HG03097 (cell line): ENCODE measurements around the gene TBC1D16.

Source experiments
- ATAC-seq: cut with Tn5 transposase; IDR thresholded peaks from one replicate; pipeline ENCODE4 v1.9.1; 2021; ENCODE audit not compliant: unreplicated experiment, low FRiP score

Gene TBC1D16

DNA sequence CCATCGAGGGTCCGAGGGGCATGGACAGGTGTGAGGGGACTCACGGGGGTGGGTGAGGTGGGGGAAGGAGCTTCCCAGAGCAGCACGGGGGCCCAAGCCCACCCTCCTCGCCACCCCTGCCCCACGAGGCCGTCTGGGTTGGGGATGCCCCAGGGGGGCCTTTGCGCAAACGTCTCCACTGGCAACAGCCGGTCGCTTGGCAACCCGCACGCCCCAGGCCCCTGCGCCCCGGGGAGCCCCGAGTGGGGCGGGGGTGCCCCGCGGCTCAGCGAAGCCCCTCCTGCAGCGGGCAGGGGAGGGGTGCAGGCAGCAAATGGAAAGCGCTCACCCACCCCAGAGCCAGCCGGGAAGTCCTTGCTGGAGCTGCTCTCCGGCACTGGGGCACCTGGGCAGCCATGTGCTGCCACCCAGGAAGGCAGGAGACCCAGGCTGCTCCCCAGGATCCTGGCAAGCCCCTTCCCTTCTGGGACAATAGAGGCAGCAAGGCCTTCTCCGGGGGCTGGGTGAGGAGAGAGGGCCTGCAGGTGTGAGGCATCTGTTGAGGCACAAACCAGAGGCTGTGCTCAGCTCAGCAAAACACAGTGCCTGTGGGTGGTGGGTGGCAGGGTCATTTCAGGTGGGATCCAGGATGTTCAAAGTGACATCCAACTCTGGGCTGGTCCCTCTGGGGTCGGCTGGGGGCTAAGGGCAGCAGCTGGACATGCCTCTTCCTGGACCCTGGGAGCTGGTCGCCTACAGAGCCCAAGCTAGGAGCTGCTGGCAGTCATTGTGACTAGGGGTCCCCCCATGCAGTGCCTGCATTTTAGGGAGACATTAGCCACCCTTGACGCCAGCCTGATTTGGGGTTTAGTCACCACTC lies 115.6 kb downstream of the TBC1D16 start:
- ATAC-seq, result no peak

DNA sequence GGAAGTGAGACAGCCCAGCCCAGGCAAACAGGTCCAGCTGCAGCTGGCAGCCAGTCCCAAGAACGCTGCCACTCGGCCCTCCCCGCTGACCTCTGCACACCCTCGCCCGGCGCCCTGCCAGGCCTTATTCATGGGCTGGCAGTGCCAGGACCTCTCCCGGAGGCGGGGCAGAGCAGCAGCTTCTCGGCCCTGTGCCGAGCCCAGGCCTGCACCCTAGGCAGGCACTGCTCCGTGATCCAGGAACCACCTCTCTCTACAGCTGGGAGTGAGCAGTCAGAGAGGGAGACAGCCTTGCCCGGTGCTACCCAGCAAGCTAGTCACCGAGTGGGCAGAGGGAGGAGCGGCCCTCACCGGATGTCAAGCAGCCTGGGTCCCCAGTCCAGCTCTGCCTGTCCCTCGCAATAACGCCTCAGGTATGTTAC lies 116.5 kb downstream of the TBC1D16 start:
- ATAC-seq, result no peak

DNA sequence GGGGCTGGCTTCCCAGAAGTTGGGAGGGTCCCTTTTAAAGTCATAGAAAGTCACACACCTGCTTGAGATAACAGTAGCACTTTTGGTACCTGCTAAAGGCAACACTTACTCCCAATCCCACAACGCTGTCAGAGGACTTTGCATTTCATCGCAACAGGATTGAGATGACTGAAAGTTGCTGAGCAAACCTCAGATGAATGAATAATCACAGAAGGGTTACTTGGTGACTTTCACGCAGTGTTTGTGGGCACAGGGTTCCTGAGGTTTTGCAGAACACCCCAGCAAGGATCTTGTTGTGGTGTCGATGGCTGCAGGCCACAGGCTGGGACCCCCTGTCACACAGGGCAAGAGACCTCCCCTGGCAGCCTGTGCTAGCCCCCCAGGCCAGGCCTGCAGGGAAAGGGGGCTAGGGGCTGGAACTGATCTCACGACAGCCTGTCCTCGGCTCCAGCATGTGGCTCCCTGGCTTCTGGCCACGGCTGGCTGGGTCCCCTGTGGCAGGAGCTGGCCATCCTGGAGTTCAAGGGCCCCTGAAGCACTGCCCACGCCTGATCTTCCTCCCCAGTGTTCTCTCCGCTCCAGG lies 117.0 kb downstream of the TBC1D16 start:
- ATAC-seq, result no peak

DNA sequence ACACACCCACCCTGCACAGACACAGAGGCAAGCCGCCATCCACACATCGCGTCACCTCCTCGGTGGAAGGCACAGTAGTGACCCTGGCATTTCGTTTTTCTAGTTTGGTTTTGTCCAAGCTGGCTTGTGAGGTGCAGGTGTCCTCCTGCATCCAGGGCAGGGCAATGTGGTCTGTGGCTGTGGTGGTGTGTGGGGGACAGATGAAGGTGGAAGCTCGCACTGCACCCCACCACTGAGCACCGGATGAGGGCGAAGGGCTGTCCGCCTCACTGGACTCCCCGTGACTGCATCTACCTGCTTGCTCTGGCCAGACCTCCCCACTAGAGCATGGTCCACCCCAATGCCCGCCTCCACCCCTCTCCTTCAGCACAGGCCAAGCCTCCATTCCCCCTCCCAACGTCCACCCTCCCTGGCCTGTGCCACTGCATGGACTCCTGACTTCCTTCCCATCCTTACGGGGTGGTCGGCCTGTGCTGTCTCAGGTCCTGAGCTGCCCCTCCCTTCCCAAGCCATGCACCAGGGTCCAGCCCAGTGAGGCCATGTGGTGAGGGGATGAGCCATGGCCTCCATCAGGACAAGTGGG lies 117.7 kb downstream of the TBC1D16 start:
- ATAC-seq, result no peak

DNA sequence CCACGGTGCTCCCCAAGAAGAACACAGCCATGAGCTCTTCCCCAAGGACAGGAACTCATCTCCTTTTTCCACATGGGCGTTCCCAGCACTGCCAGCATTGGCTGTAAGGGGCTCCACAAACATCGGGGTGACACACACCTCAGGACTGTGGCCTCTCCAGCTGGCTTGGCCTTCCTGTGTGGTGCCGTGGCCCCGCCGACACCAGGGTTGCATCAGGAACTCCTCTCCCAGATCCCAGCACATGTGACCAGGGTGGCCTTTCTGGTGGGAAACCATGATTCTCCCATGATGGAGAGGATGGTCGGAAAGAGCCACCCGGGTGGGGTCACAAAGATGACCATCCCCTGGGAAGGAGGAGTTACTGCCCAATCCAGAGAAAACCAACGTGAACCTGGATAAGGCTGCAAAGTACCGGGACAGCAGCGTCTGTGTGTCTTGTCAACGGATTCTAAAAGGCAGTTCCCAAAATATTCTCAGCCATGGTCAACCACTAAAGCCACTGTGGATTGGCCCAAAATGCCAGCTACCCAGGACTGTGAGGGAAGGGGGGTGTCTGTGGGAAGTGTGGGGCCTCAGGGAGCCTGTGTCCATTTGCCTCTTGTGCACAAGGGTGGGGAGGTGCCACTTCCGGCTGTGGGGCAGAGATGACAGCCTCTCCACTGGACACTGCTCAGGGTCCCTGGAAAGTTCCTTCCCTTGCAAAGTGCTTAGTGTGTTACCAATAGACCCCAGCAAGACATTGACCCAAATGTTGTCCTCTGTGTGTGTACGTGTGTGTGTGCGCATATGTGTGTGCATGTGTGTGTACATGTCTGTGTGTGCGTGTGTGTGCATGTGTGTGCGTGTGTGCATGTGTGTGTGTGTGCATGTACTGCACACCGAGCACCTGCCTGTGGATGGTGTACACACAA lies 118.4 kb downstream of the TBC1D16 start:
- ATAC-seq, result no peak

DNA sequence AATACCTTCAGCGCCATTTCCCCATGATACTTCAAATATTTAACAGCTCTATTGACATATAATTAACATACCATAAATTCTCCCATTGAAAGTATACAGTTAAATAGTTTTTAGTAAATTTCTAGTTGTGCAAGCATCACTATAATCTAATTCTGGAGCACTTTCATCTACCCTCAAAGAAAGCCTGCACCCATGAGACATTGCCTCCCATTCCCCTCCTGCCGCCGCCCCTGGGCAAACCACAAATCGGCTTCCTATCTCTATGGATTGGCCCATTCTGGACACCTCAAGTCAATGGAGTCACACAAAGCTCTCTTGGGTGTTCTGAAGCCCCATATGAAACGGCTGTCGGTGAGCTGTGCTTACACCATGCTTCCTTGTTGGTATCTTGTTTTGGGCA lies 119.2 kb downstream of the TBC1D16 start:
- no peak for ATAC-seq

DNA sequence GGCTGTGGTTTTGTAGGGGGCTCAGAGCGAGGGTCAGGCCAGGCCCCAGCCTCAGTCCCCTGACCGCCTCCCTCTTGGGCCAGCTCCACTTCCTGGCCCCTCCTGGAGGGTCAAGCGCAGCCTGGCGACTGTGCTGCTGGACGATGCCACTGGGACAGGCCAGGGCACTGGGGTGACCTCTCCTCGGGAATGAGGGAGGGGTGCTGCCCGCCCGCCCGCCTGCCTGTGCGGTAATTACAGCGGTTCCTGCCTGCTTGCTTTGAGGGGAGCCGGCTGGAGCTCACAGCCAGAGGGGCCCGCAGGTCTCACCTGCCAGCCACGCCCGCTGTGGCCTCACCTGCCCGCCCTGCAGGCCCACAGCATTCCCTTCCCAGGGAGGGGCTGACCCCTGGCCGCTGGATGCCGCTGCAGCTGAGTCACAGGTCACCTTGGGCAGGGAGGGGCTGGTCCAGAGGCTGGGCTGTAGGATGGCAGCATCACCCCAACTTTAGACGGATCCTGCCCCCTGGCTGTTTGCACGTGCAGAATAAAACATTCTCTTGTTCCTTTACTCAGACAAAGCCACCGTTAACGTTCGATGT lies 119.7 kb downstream of the TBC1D16 start:
- ATAC-seq, result no peak

DNA sequence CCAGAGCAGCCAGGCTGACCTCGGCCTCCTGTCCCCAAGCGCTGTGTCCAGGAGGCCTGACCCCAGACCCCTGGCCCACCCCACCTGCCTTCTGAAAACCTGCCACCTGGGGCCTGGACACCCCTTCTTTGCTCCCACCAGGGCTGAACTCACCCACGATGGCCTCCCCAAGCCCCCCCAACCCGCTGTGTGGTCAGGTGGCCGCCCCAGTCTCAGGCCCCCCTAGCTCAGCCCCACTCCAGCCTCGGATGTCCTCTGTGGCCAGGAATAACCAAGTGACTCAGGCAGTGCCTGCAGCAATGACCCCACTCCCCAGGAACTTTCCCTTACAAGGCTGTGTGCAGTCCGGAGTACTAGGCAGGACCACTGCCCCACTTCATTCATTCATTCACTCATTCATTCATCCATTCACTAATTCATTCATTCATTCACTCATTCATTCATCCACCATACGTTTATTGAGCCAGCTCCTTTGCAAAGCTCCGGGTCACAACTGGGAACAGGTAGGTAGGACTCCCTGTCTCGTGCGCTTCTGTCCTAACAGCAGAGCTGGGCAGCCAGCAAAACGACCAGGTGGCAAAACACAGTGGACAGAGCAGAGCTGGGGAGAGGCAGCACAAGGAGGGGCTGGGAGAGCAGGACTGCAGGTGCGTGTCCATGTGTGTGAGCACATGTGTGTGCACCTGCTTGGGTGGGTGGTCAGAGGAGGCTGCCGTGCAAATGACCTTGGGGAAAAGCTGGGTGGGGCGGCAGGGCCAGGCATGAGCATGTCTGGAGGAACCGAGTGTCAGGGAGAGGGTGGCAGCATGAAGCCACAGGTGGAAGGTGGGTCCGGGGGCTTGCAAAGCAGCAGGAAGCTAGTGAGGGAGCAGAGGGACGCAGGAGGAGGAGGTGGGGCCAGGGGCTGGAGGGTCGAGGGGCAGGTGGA lies 120.6 kb downstream of the TBC1D16 start:
- no peak for ATAC-seq

DNA sequence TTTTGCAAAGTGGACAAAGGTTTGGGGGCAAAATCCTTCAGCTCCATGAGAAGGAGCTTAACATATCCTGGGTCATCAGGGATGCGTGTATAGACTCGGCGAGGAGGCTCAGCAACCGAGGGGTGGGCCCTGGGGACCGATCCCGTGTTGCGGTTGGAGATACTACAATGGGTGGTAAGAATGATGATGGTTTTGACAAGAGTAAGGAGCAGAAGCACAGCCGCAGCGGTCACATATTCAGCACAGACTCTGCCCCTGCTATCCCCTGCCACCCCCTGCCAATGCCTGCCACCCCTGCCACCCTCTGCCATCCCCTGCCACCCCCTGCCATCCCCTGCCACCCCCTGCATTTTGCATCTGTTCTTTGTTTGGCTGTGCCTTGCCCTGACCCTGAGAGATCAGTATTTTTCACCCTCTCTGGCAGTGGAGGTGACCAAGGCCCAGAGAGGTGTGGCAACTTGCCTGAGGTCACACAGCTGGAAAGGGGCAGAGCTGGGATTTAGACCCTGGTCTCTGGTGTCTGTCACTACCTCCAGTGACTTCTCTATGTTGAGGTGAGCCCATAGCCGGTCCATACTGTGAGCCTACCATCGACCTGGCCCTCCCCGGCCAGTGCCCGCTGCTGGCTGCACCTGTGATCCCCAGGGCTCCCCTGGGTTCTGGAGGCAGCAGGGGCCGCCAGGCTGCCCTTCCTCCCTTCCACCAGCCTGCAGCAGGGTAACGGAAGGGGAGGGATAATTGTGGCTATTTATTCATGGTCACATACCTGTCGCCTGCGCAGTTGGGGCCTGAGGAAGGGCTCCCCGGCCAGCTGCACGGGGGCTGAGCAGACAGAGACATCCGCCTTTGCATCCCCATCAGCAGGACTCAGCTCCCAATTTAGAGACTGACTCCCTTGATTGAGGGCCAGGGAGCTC lies 121.5 kb downstream of the TBC1D16 start:
- no peak for ATAC-seq

DNA sequence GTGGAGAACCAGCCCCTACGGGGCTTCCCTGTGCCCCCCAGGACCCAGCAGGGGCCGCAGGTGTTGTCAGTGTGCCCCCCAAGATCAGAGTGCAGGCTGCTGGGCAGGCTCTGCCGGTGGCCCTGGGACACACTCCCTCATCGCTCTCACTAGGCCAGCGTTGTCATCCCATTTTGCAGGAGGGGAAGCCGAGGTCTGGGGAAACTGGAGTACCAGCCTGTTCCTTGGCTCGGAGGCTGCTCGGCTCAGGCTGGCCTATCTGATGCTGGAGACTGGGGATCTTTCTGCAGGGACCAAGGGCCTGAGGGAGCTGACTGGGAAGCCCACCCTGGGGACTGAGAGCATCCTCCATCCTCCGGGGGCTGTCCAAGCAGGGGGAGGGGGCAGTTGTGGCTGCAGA lies 122.2 kb downstream of the TBC1D16 start:
- ATAC-seq, result no peak

DNA sequence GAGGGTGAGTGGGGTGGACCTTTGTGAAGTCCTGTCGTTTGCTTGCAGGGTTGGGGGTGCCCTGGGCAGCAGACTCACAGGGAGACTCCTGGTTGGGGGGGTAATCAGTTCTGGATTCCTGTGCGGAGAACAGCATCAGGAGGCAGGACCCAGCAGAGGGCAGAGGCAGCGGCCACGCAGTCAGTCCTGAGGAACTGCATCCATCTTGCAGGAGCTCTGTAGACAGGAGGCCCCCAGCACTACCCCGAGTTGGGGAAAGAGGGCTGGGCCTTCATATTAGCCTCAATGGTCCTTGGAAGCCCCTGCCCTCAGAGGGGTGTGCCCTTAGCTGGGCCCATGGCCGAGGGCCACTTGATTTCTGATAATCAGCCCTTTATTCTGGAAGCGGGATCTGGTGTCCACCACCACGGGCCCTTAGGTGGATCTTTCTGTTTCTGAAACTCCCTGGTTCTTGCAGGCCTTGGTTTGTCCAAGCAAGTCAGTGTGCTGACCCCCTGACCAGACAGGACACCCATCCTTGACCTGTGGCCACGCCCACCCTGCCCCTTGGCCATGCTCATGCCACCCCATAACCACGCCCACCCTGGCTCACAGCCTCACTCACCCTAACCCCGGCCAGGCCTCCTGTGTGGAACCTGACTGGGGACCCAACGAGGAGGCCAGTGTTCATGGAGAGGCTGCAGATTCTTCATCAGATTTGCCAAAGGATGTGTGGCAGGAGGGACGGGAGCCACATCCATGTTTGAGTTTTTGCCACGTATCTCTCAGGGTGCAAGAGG lies 122.9 kb downstream of the TBC1D16 start:
- ATAC-seq, result no peak

DNA sequence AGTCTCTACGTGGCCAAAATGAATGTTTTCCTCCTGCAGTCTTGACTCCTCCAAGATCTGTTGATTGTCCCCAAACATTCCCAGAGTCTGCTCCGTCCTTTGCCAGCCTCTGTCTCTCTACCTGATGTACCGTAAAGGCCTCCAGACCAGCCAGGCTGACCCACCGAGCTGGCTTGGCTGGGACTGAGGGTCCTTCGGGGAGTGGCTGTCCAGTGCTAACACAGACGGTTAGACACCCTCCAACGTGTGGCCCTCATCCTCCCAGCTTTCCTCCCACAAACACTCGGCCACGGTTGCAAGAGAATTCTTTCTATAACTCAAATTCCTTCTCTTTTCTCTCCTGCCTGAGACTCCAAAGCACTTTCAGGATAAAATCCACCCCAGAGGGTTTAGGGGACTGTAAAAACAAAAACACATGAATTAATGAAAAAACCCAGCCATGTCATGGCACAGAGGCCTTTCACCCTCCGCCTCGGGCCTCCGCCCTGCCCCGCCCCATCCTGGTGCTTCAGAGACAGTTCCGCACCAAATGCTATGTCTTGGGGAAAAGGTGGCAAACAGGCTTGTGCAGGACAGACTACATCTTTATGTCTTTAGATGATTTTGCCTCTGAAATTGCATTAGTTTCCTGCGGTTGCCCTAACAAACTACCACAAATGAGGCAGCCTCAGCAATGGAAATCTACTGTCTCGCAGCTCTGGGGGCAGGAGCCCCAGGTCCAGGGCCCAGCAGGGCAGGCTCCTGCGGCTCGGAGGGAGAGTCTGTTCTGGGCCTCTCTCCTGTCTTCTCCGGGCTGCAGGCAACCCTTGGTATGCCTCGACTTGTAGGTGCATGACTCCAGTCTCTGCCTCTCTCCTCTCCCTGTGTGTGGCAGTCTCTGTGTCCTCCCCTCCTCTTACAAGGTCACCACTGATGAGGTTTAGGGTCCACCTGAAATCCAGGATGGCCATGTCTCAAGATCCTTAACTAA lies 124.0 kb downstream of the TBC1D16 start:
- ATAC-seq, result no peak

DNA sequence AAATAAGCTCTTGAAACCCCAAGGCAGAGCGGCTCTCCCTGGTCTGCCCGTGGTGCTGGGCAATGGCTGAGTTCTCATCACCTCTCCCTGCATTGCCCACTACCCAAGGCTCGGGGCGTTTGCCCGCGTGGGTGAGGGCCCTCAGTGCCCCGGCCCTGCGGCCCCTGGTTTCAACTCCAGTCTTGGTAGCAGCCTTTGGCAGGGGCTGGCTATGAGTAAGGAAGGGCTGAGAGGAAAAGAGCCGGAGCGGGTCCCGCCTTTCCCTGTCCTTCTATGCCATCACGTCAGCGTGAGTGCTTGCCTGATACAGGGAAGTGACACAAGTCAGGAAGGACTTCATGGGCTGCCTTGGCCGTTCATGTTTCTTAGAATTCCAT lies 124.7 kb downstream of the TBC1D16 start:
- ATAC-seq, result no peak

DNA sequence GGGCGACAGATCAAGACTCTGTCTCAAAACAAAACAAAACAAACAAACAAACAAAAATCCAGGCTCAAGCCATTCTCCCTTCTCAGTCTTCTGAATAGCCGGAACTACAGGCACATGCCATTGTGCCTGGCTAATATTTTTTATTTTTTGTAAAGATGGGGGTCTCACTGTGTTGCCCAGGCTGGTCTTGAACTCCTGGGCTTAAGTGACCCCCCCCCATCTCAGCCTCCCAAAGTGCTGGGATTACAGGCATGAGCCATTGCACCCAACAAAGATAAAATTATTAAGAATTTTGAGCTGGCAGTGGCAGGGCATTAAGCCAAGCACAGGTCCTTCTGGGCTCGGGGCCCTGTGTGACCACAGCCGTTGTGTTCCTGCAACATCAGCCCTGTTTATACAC lies 126.6 kb downstream of the TBC1D16 start:
- no peak for ATAC-seq

DNA sequence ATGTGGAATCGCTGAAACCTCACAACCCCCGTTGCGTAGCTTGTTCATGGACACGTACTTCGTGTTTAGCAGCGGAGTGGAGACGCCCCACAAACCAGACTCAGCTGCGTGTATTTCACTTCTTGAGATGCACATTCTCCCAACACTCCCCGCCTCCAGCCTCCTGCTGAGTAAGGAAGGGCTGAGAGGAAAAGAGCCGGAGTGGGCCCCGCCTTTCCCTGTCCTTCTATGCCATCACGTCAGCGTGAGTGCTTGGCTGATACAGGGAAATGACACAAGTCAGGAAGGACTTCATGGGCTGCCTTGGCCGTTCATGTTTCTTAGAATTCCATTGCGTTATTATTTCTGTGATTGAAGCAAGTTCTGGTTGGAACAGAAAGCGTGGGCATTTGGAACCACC lies 127.8 kb downstream of the TBC1D16 start:
- no peak for ATAC-seq

DNA sequence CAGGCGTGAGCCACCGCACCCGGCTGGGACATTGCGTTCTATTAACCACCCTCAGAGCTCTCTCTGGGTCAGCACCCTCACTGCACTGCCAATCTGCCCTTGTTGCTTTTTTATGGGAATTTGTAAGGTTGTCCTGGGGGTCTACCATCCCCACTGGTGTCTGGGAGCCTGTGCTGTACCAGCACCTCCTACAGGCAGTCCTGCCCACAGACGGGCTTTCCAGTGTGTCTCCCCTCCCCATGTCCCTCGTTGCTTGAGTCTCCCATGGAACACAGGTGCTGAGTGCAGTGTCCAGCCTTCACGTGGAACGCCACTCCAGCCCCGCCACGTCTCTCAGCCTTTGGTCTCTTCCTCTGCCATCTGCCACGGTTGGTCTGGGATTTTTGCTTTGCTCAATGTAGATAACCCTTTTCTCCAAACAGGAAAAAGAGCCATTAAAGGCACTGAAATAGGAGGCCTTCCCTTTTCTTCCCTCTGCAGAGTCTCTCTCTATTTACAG lies 128.4 kb downstream of the TBC1D16 start:
- no peak for ATAC-seq
